ENCODE data around the gene HSPD1.

Gene HSPD1

DNA sequence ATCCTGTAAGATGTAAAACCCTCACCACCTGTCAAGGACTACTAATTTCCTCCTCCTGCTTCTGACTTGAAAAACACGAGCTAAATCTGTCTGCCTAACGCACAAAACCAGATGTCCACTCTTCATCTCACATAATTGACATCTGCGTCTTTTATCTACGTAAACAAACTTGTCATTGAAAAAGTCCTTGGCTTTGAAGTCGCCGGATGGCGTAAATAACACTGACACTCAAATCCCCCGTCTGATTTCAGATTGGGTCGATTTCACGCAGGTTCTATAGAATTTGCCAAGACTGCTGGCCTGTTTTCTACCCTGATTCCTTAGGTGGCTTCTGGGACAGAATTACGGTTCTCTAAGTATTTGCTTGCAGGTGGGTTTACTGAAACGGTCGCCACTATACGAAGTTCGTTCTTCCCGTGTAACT lies 15.7 kb upstream of the HSPD1 start:
- no peak for TF ChIP-seq HOXC10 (CRISPR knock-in tag; IDR thresholded peaks at IDR 0.05)
- peak; percentile 87 for TF ChIP-seq ZNF510 (tag by site-specific recombination; IDR thresholded peaks at IDR 0.05; ENCODE audit: insufficient replicate concordance)
- TF ChIP-seq OSR2 (tag by site-specific recombination; IDR thresholded peaks at IDR 0.05) = no peak
- peak; percentile 68; the same call in 1 of the 2 replicates for TF ChIP-seq TCF7L2 (IDR thresholded peaks at IDR 0.05; ENCODE audit: borderline replicate concordance, low read depth, low read length)
- no peak for TF ChIP-seq ZNF555 (tag by site-specific recombination; conservative IDR thresholded peaks at IDR 0.05)
- TF ChIP-seq, protein P1, sequence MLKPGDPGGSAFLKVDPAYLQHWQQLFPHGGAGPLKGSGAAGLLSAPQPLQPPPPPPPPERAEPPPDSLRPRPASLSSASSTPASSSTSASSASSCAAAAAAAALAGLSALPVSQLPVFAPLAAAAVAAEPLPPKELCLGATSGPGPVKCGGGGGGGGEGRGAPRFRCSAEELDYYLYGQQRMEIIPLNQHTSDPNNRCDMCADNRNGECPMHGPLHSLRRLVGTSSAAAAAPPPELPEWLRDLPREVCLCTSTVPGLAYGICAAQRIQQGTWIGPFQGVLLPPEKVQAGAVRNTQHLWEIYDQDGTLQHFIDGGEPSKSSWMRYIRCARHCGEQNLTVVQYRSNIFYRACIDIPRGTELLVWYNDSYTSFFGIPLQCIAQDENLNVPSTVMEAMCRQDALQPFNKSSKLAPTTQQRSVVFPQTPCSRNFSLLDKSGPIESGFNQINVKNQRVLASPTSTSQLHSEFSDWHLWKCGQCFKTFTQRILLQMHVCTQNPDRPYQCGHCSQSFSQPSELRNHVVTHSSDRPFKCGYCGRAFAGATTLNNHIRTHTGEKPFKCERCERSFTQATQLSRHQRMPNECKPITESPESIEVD (tag by site-specific recombination; IDR thresholded peaks at IDR 0.05) = peak; percentile 28; the same call in 1 of the 2 replicates
- TF ChIP-seq ZNF302 (tag by site-specific recombination; IDR thresholded peaks at IDR 0.05; ENCODE audit: low read depth) = no peak
- Histone ChIP-seq H3K27ac (ENCODE audit: extremely low read depth, low read depth, low read length) (peak overlapping the region; percentile 87), H3K9me3 (ENCODE audit: control insufficient read depth, insufficient read depth, low read depth, low read length) (no peaks in the 10 kb centered on the region), H3K4me1 (ENCODE audit: control insufficient read depth, insufficient read depth, low read length) (peaks cover 2% of the 10 kb centered on the region; the same call in 1 of the 2 replicates), H3K36me3 (ENCODE audit: control insufficient read depth in 2 of 2, insufficient read depth in 1 of 2, low read length in 2 of 2) (peaks cover 0 to 4% of the 10 kb centered on the region in 2 experiments; a peak in 2 of 3 replicates), H3K4me3 (ENCODE audit: low read depth, low read length) (peak overlapping the region; percentile 99)
- CTCF ChIA-PET = no interaction called here
- POLR2A ChIA-PET = interaction anchor here (1.1 to 6.0 kb wide), 10 partner anchors 7 to 267 kb away, joined by 3 to 85 read pairs (median 6); partner anchors contain the start of genes COQ10B, HSPD1, HSPE1 and MARS2

GRCh38 chr2:197514754-197515153 lies 15.1 kb upstream of the HSPD1 start:
- ChIA-PET POLR2A (interaction anchor here (1.7 to 6.0 kb wide), 4 partner anchors 8 to 80 kb away, joined by 7 to 85 read pairs (median 12); partner anchors contain the start of genes COQ10B, HSPD1, HSPE1 and SF3B1), CTCF (no interaction called here)
- no peak overlapping the region for H3K4me3 ChIP-seq (ENCODE audit: low read depth, low read length)
- no peaks in the 10 kb centered on the region; a peak in 1 of 3 replicates for H3K36me3 ChIP-seq (ENCODE audit: control insufficient read depth in 2 of 2, insufficient read depth in 1 of 2, low read length in 2 of 2)
- no peaks in the 10 kb centered on the region for H3K9me3 ChIP-seq (ENCODE audit: control insufficient read depth, insufficient read depth, low read depth, low read length)
- peak; percentile 17; the same call in 1 of the 2 replicates for TF ChIP-seq ZBTB20 (tag by site-specific recombination; IDR thresholded peaks at IDR 0.05)
- TF ChIP-seq ZNF350 (tag by site-specific recombination; IDR thresholded peaks at IDR 0.05) = no peak
- peaks cover 2% of the 10 kb centered on the region; the same call in 1 of the 2 replicates for H3K4me1 ChIP-seq (ENCODE audit: control insufficient read depth, insufficient read depth, low read length)
- H3K27ac ChIP-seq (ENCODE audit: extremely low read depth, low read depth, low read length) = peak overlapping the region; percentile 87; the same call in 1 of the 2 replicates

DNA sequence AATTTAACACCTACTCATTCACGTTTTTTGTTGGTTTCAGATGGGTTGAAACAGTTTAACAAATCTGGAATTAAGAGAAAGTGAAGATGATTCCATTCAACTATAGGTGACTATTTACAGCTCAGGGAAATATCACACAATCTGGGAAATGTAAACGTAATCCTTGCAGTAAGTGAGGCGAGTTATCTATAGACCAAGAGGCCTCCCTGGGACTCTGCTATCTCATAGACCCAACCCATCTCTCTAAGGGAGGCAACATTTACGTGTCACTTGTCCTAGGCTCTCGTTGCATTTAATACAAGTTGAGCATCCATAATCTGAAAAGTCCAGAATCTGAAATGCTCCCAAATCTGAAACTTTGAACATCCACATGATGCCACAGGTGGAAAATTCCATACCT lies 14.3 kb upstream of the HSPD1 start:
- Histone ChIP-seq H3K27ac (ENCODE audit: extremely low read depth, low read depth, low read length) (no peak overlapping the region), H3K4me1 (ENCODE audit: control insufficient read depth, insufficient read depth, low read length) (peaks cover 2% of the 10 kb centered on the region; the same call in 1 of the 2 replicates), H3K4me3 (ENCODE audit: low read depth, low read length) (no peak overlapping the region), H3K36me3 (ENCODE audit: control insufficient read depth in 2 of 2, insufficient read depth in 1 of 2, low read length in 2 of 2) (no peaks in the 10 kb centered on the region; a peak in 1 of 3 replicates), H3K9me3 (ENCODE audit: control insufficient read depth, insufficient read depth, low read depth, low read length) (no peaks in the 10 kb centered on the region)
- no peak for TF ChIP-seq ZNF140 (tag by site-specific recombination; IDR thresholded peaks at IDR 0.05)
- TF ChIP-seq TSHZ1 (tag by site-specific recombination; IDR thresholded peaks at IDR 0.05; ENCODE audit: borderline replicate concordance) = no peak
- TF ChIP-seq ZFP69B (tag by site-specific recombination; IDR thresholded peaks at IDR 0.05) = no peak
- TF ChIP-seq ZNF366 (tag by site-specific recombination; conservative IDR thresholded peaks at IDR 0.05) = no peak
- TF ChIP-seq ZNF311 (tag by site-specific recombination; IDR thresholded peaks at IDR 0.05; ENCODE audit: borderline replicate concordance) = no peak
- TF ChIP-seq ZNF544 (tag by site-specific recombination; IDR thresholded peaks at IDR 0.05) = no peak
- no peak for TF ChIP-seq ZNF239 (tag by site-specific recombination; IDR thresholded peaks at IDR 0.05)
- no peak for TF ChIP-seq ZNF76 (tag by site-specific recombination; IDR thresholded peaks at IDR 0.05; ENCODE audit: borderline replicate concordance, low read depth)
- no peak for TF ChIP-seq ZNF426 (tag by site-specific recombination; IDR thresholded peaks at IDR 0.05)
- no peak for TF ChIP-seq ZNF280D (tag by site-specific recombination; IDR thresholded peaks at IDR 0.05)
- CTCF ChIA-PET = interaction anchor here (0.7 to 1.7 kb wide), 2 partner anchors 14 to 56 kb away, joined by 3 read pairs; partner anchors contain the start of genes HSPD1 and HSPE1
- POLR2A ChIA-PET = interaction anchor here (6.0 kb wide), 1 partner anchor 14 kb away, joined by 85 read pairs; the partner anchor contains the start of genes HSPD1 and HSPE1
